ENCODE results near the gene SMARCA2.

DNA sequence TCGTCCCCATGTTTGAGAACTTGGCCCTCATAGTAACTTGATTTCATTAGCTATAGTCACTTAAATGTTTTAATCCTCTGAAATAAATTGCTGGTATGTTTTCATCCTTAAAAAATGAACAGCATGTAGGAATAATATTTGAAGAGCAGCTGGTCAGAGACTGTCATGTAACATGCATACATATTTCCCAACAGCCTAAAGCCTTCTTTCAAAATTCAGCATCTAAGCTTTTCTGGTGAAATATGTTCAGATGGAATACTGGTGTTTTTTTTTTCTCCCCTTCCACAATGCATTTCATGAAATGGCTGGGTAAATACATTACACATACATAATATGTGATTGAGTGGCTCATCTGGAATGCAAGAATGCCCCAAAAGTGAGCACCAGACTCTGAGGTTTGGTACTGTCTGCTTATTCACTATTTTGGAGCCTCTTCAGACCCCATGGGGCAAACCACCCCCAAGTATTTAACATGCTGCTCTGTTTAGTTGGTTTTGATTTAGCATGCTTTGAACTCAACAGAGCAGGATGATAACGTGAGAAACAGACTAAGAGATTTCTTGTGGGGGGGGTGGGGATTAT lies 94.0 kb downstream of the SMARCA2 start:
- TF ChIP-seq, protein P1, sequence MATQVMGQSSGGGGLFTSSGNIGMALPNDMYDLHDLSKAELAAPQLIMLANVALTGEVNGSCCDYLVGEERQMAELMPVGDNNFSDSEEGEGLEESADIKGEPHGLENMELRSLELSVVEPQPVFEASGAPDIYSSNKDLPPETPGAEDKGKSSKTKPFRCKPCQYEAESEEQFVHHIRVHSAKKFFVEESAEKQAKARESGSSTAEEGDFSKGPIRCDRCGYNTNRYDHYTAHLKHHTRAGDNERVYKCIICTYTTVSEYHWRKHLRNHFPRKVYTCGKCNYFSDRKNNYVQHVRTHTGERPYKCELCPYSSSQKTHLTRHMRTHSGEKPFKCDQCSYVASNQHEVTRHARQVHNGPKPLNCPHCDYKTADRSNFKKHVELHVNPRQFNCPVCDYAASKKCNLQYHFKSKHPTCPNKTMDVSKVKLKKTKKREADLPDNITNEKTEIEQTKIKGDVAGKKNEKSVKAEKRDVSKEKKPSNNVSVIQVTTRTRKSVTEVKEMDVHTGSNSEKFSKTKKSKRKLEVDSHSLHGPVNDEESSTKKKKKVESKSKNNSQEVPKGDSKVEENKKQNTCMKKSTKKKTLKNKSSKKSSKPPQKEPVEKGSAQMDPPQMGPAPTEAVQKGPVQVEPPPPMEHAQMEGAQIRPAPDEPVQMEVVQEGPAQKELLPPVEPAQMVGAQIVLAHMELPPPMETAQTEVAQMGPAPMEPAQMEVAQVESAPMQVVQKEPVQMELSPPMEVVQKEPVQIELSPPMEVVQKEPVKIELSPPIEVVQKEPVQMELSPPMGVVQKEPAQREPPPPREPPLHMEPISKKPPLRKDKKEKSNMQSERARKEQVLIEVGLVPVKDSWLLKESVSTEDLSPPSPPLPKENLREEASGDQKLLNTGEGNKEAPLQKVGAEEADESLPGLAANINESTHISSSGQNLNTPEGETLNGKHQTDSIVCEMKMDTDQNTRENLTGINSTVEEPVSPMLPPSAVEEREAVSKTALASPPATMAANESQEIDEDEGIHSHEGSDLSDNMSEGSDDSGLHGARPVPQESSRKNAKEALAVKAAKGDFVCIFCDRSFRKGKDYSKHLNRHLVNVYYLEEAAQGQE (IDR thresholded peaks at IDR 0.05; ENCODE audit: insufficient read depth in 1 of 2, low read depth in 2 of 2, low read length in 2 of 2): no peak
- TF ChIP-seq POLR2AphosphoS5 (IDR thresholded peaks at IDR 0.05; ENCODE audit: low read depth, low read length) (no peak), SIN3A (IDR thresholded peaks at IDR 0.05; ENCODE audit: borderline replicate concordance, insufficient read depth, low read length) (no peak), TAF1 (IDR thresholded peaks at IDR 0.05; ENCODE audit: borderline replicate concordance, insufficient read depth, low read length) (no peak), FOXP2 (optimal IDR thresholded peaks at IDR 0.05; ENCODE audit: borderline replicate concordance, extremely low read depth, extremely low read length, insufficient read depth) (no peak)
